Astrocyte (in vitro differentiated cells and primary cell): ENCODE results near the gene MUSK.

Experiments used
- CTCF ChIP-seq: IDR thresholded peaks from 2 replicates; pipeline ENCODE4 v1.5.1; 2011; ENCODE audit warnings: low read depth, mild to moderate bottlenecking, inconsistent platforms, low read length, moderate library complexity; ENCODE audit not compliant: insufficient read depth
- EZH2 ChIP-seq: IDR thresholded peaks from 2 replicates; pipeline ENCODE4 v1.6.1; 2012; ENCODE audit warnings: mild to moderate bottlenecking, low read length, inconsistent platforms; ENCODE audit not compliant: insufficient read depth

GRCh38 chr9:110672873-110673510 lies 4.4 kb downstream of the MUSK start:
- TF ChIP-seq CTCF (no peak), EZH2 (no peak)
